NCI-H1436 treated with DMSO at 0.1 percent for 48 hours (cell line): ENCODE results near the gene NXPE2.
"Not testable (repeated sequence)": the region's sequence is repeated elsewhere in the genome, so short reads cannot be mapped to it uniquely, and the experiment has no call there.

Experiments
- DNase-seq: peaks from one replicate; lab custom pipeline; 2025; lab: John Stamatoyannopoulos, UW

NXPE2 gene

GRCh38 chr11:114678125-114679036 lies at the start of gene NXPE2:
Gene NXPE2, plus strand, starts transcription at chr11:114678527. Its CDS starts 49 bp downstream, at chr11:114678576.
- DNase-seq = no peak

DNA sequence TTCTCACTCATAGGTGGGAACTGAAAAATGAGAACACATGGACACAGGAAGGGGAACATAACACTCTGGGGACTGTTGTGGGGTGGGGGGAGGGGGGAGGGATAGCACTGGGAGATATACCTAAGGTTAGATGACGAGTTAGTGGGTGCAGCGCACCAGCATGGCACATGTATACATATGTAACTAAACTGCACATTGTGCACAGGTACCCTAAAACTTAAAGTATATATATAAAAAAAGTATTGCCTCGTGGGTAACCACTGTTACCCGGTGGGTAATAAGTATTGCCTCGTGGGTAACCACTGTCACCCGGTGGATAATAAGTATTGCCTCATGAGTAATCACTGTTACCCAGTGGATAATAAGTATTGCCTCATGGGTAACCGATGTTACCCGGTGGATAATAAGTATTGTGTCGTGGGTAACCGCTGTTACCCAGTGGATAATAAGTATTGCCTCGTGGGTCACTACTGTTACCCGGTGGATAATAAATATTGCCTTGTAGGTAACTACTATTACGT lies 46.8 kb upstream of the NXPE2 start:
- not testable (repeated sequence) for DNase-seq

DNA sequence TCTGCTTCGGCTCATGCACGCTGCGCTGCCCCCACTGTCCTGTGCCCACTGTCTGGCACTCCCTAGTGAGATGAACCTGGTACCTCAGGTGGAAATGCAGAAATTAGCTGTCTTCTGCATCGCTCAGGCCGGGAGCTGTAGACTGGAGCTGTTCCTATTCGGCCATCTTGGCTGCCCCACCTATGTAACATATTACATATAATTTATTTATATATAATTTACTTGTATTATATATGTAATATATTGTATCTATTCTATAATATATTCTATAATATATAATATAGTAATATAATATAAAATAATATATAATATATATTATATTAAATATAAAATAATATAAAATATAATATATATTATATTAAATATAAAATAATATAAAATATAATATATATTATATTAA lies 38.9 kb upstream of the NXPE2 start:
- DNase-seq = not testable (repeated sequence)

DNA sequence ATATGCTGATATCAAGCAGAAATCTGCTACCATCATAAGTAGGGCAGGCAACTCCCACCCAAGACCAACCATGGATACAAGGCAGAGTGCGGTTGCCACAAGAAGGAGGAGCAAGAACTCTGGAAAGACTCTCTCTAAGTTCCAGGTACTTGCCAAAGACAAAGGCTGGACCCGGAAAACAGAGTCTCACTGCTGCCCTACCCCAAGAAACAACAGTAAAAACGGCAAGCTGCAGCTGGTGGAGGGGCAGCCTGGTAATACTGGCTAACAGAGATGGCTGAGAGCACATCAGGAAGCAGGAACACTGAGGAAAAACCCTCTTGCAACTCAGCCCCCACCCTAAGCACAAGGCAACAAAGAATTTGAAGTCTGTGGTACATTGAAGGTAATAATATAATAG lies 27.7 kb upstream of the NXPE2 start:
- DNase-seq = no peak

DNA sequence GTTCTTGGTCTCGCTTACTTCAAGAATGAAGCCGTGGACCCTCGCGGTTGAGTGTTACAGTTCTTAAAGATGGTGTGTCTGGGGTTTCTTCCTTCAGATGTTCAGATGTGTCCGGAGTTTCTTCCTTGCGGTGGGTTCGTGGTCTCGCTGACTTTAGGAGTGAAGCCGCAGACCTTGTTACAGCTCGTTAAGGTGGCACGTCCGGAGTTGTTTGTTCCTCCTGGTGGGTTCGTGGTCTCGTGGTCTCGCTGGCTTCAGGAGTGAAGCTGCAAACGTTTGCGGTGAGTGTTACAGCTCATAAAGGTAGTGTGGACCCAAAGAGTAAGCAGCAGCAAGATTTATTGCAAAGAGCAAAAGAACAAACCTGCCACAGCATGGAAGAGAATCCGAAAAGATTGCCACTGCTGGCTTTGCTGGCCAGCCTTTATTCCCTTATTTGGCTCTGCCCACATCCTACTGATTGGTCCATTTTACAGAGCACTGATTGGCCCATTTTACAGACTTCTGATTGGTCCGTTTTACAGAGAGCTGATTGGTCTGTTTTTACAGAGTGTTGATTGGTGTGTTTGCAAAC lies 27.1 kb upstream of the NXPE2 start:
- DNase-seq = no peak

GRCh38 chr11:114653148-114653547 lies 25.2 kb upstream of the NXPE2 start:
- no peak for DNase-seq

DNA sequence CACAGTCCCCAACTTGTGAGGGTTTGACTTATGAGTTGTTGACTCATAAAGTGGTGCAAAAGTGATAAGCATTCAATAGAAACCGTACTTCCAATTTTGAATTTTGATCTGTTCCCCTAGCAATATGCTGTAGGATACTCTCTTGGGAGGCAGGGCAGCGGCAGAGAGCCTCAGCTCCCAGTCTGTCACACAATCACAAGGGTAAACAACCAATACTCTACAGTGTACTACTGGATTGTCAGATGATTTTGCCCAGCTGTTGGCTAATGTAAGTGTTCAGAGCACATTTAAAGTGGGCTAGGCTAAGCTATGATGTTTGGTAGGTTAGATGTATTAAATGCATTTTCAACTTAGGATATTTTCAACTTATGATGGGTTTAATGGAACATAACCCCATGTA lies 13.7 kb upstream of the NXPE2 start:
- DNase-seq = no peak

GRCh38 chr11:114666760-114667159 lies 11.6 kb upstream of the NXPE2 start:
- DNase-seq = no peak

- no peak for DNase-seq
Observed at GRCh38 chr11:114668109-114668508, 10.2 kb upstream of the NXPE2 start.

- no peak for DNase-seq
Observed at GRCh38 chr11:114673661-114674060, 4.7 kb upstream of the NXPE2 start.

DNA sequence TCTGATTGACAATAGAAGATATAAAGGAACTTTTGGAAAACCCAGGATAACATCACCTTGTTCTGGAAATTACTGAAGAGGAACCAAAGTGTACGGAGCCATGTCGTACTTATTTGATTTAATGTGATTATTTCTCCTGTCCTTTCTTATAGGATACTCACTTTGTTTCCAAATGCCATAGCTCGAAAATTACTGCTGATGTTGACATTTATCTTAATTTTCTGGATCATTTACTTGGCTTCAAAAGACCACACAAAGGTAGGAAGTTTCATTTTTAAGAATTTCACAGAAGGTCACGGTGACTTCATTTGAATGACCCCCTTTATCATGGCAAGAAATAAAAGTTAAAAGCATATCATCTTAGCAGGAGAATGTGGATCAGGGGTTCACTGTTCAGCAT lies 1.2 kb downstream of the NXPE2 start:
- no peak for DNase-seq

GRCh38 chr11:114683007-114683406 lies 4.7 kb downstream of the NXPE2 start:
- no peak for DNase-seq

DNA sequence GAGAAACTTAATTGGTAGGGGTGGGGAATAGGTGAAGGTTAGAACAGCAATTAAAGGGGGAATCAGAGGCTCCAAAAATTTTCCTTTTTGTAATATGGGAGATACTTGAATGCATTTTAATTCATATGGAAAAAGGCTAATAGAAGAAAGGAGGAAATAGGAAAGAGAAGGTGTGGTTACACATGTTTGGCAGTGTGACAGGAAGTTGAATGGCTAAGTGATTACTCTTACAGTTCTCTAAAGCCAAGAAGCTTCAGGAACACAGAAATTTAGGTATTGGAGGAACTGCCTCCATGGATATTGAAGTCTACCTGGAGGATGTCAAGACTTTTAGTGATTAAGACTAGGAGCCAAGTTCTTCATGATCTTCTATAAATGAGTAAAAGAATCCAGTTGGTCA lies 6.3 kb downstream of the NXPE2 start:
- DNase-seq = no peak

DNA sequence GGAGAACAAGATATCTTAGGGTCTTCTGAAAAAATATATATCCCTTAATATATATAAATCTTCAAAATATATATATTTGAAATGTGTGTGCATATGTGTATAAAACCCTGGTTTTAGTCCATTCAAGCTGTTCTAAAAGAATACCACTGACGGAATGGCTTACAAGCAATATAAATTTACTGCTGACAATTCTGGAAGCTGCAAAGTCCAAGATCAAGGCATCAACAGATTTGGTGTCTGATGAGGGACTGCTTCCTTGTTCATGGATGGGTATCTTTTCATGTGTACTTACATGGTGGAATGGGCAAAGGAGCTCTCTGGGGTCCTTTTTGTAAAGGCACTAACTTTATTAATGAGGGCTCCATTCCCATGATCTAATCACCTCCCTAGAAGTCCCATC lies 6.8 kb downstream of the NXPE2 start:
- DNase-seq = no peak

- no peak for DNase-seq
Observed at GRCh38 chr11:114705280-114706024, 27.1 kb downstream of the NXPE2 start.

- no peak for DNase-seq
Observed at GRCh38 chr11:114709960-114710359, 31.6 kb downstream of the NXPE2 start.

GRCh38 chr11:114713756-114714155 lies 35.4 kb downstream of the NXPE2 start:
- DNase-seq = no peak

GRCh38 chr11:114719562-114719961 lies 41.2 kb downstream of the NXPE2 start:
- no peak for DNase-seq

DNA sequence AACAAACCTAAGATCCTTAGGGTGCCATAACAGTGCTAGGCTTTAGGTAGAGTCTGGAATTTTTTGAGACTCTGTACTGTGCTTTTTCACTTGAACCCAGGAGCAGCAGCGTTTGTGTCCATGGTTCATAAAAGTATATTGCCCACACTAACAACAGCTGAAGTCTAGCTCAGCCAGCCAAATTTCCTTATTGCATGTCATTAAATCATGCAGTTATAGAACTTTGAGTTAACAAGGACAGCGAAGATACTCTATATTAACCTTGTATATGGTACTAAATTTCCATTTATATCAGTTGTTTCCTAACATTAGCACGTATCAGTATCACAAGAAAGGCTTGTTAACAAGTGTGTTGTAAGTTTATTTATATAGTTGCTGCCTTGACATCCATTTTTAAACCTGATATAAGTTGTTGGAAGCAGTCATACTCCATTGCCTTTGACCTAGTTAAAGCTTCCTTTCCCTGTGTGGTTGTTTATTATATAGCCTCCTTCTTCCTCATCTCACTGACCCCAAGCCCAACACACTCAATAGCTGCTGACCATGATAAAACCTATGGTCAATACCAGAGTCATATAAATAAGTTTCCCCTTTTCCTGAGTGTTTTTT lies 46.7 kb downstream of the NXPE2 start:
- no peak for DNase-seq

DNA sequence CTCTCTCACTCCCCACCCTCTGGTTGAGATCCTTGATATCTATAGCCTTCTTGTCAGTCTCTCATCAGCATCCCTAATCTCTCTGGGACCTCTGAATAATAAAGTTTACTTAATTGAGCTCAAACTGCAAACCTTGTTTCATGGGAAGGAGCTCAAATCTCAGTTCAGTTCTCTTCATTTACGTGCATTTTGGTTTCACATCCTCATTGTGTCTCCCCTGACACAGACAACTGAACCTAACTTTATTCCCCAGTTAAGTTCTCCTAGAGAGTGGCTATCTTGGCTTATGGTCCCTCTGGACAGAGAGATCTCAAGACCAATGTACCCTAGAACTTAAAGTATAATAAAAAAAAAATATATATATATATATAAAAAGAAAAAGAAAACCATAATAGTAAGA lies 47.3 kb downstream of the NXPE2 start:
- DNase-seq = no peak

- no peak for DNase-seq
Observed at GRCh38 chr11:114736806-114737205, 58.5 kb downstream of the NXPE2 start.

DNA sequence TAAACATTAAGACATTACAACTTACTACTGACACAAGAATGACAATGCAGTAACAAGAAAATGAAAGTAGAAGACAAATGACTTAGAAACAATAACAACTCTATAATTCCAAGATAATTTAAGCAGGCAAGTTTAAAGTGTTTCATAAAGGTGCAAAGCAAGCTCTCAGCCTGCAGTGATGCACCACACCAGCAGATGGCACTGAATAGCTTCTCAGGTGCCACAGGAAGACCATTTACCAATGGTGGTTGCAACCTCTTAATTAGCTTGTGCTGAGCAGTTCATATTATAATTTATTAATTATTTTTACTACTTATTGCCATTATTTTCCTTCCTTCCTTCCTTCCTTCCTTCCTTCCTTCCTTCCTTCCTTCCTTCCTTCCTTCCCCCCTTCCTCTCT lies 60.6 kb downstream of the NXPE2 start:
- DNase-seq = no peak
